Measurements from ENCODE around the gene PSD. TPM values are rescaled to one million over a fixed set of nuclear protein-coding genes. Genes with fewer than 3 reads are reported as not detected.
A peak's percentile ranks its signal among the peaks of the same experiment; 100 is the strongest.

The PSD gene
- total and polyA plus RNA-seq, 10 of the 15 experiments (the other 5 are each of a cell fraction or from before 2014, with no cell fraction given), result 0.11 to 2.0 (median 0.49) TPM; not detected in 2

GRCh38 chr10:102413053-102413705 is 5.4 kb downstream of the PSD start (continued):
- TF ChIP-seq PKNOX1 (IDR thresholded peaks at IDR 0.05), result peak; percentile 50
- TF ChIP-seq KLF5 (IDR thresholded peaks at IDR 0.05; ENCODE audit: partially characterized antibody), result no peak
- no peak for TF ChIP-seq USF2 (IDR thresholded peaks at IDR 0.05; ENCODE audit: borderline replicate concordance, low read depth, low read length)
- TF ChIP-seq CBX5 (IDR thresholded peaks at IDR 0.05; ENCODE audit: low read depth), result no peak
- no peak for TF ChIP-seq POLR2AphosphoS2 (IDR thresholded peaks at IDR 0.05; ENCODE audit: low read depth, low read length)
- TF ChIP-seq RUNX3 (IDR thresholded peaks at IDR 0.05; ENCODE audit: low read length), result no peak
- no peak for TF ChIP-seq STAT1 (conservative IDR thresholded peaks at IDR 0.05)
- TF ChIP-seq TCF3 (IDR thresholded peaks at IDR 0.05; ENCODE audit: borderline replicate concordance, insufficient read depth, low read depth, low read length), result no peak
- no peak for TF ChIP-seq ATF3 (IDR thresholded peaks at IDR 0.05; ENCODE audit: borderline replicate concordance, extremely low read depth, low read depth, low read length)
- TF ChIP-seq KAT2A (conservative IDR thresholded peaks at IDR 0.05; ENCODE audit: control insufficient read depth, low read depth, low read length), result no peak
- no peak for TF ChIP-seq RELA (IDR thresholded peaks at IDR 0.05; ENCODE audit: borderline replicate concordance, partially characterized antibody)
- no peak for TF ChIP-seq RB1 (IDR thresholded peaks at IDR 0.05; ENCODE audit: borderline replicate concordance)
- no peak for TF ChIP-seq ZNF592 (IDR thresholded peaks at IDR 0.05)
- TF ChIP-seq MEF2B (IDR thresholded peaks at IDR 0.05; ENCODE audit: partially characterized antibody, poor library complexity, severe bottlenecking), result peak; percentile 43
- no peak for TF ChIP-seq SREBF1 (IDR thresholded peaks at IDR 0.05; ENCODE audit: low read length)
- TF ChIP-seq MLLT1 (IDR thresholded peaks at IDR 0.05), result no peak
- no peak for TF ChIP-seq REST (IDR thresholded peaks at IDR 0.05; ENCODE audit: low read depth, low read length)
- TF ChIP-seq BMI1 (IDR thresholded peaks at IDR 0.05; ENCODE audit: borderline replicate concordance), result peak; percentile 99

Data from GM12878 (cell line).